ENCODE data around the gene ATP6V0A4.
"Not testable (repeated sequence)": the region's sequence is repeated elsewhere in the genome, so short reads cannot be mapped to it uniquely, and the experiment has no call there.

Gene ATP6V0A4

GRCh38 chr7:138752518-138753149, 45.4 kb downstream of the ATP6V0A4 start:
- DNase-seq (ENCODE audit: low read depth, low spot score), result peak; percentile 79

- no peak for DNase-seq (ENCODE audit: low read depth, low spot score)
These were observed 47.0 kb downstream of the ATP6V0A4 start for GRCh38 chr7:138750901-138751464.

- no peak for DNase-seq (ENCODE audit: low read depth, low spot score)
These were observed 47.5 kb downstream of the ATP6V0A4 start for GRCh38 chr7:138750473-138750872.

- DNase-seq (ENCODE audit: low read depth, low spot score), result no peak
These were observed 48.0 kb downstream of the ATP6V0A4 start for GRCh38 chr7:138749960-138750359.

- no peak for DNase-seq (ENCODE audit: low read depth, low spot score)
These were observed 49.3 kb downstream of the ATP6V0A4 start for GRCh38 chr7:138748666-138749065.

- DNase-seq (ENCODE audit: low read depth, low spot score), result no peak
These were observed 51.9 kb downstream of the ATP6V0A4 start for GRCh38 chr7:138746073-138746472.

- no peak for DNase-seq (ENCODE audit: low read depth, low spot score)
These were observed 52.8 kb downstream of the ATP6V0A4 start for GRCh38 chr7:138745189-138745588.

- no peak for DNase-seq (ENCODE audit: low read depth, low spot score)
These were observed 56.6 kb downstream of the ATP6V0A4 start for GRCh38 chr7:138741453-138741735.

- no peak for DNase-seq (ENCODE audit: low read depth, low spot score)
These were observed 58.1 kb downstream of the ATP6V0A4 start for GRCh38 chr7:138739859-138740258.

GRCh38 chr7:138738551-138739335, 59.3 kb downstream of the ATP6V0A4 start:
- peak; percentile 93 for DNase-seq (ENCODE audit: low read depth, low spot score)

GRCh38 chr7:138738114-138738513, 59.9 kb downstream of the ATP6V0A4 start:
- DNase-seq (ENCODE audit: low read depth, low spot score), result no peak

- DNase-seq (ENCODE audit: low read depth, low spot score), result no peak
These were observed 62.6 kb downstream of the ATP6V0A4 start for GRCh38 chr7:138735399-138735798.

GRCh38 chr7:138731733-138732132, 66.3 kb downstream of the ATP6V0A4 start:
- not testable (repeated sequence) for DNase-seq (ENCODE audit: low read depth, low spot score)

GRCh38 chr7:138729444-138729843, 68.6 kb downstream of the ATP6V0A4 start:
- no peak for DNase-seq (ENCODE audit: low read depth, low spot score)

GRCh38 chr7:138727336-138728099, 70.5 kb downstream of the ATP6V0A4 start:
- no peak for DNase-seq (ENCODE audit: low read depth, low spot score)

- DNase-seq (ENCODE audit: low read depth, low spot score), result peak; percentile 16
These were observed 71.7 kb downstream of the ATP6V0A4 start for GRCh38 chr7:138726288-138726687.

- DNase-seq (ENCODE audit: low read depth, low spot score), result no peak
These were observed 77.7 kb downstream of the ATP6V0A4 start for GRCh38 chr7:138720286-138720685.

- DNase-seq (ENCODE audit: low read depth, low spot score), result no peak
These were observed 81.1 kb downstream of the ATP6V0A4 start for GRCh38 chr7:138716889-138717288.

GRCh38 chr7:138713191-138713590, 84.8 kb downstream of the ATP6V0A4 start:
- DNase-seq (ENCODE audit: low read depth, low spot score), result no peak

GRCh38 chr7:138712652-138713051, 85.3 kb downstream of the ATP6V0A4 start:
- no peak for DNase-seq (ENCODE audit: low read depth, low spot score)

- DNase-seq (ENCODE audit: low read depth, low spot score), result peak; percentile 64
These were observed 87.2 kb downstream of the ATP6V0A4 start for GRCh38 chr7:138710536-138711385.
